ENCODE data around the gene TMEM87B.

Gene TMEM87B

GRCh38 chr2:112150447-112150846 lies 95.4 kb downstream of the TMEM87B start:
- no peak for TF ChIP-seq CTCF (IDR thresholded peaks at IDR 0.05; ENCODE audit: low read length, missing control alignments)
- H3K4me3 ChIP-seq (replicated peaks; ENCODE audit: low read depth, low read length), result no peak overlapping the region
- DNase-seq (ENCODE audit: low read depth), result peak; percentile 90

GRCh38 chr2:112150851-112151250 lies 95.8 kb downstream of the TMEM87B start:
- no peak for TF ChIP-seq CTCF (IDR thresholded peaks at IDR 0.05; ENCODE audit: low read length, missing control alignments)
- H3K4me3 ChIP-seq (replicated peaks; ENCODE audit: low read depth, low read length), result no peak overlapping the region
- no peak for DNase-seq (ENCODE audit: low read depth)

- no peak for DNase-seq (ENCODE audit: low read depth)
- no peak overlapping the region for H3K4me3 ChIP-seq (replicated peaks; ENCODE audit: low read depth, low read length)
- TF ChIP-seq CTCF (IDR thresholded peaks at IDR 0.05; ENCODE audit: low read length, missing control alignments), result no peak
These were observed 96.2 kb downstream of the TMEM87B start for GRCh38 chr2:112151271-112151670.

GRCh38 chr2:112151701-112152440 lies 96.8 kb downstream of the TMEM87B start:
- no peak for DNase-seq (ENCODE audit: low read depth)
- no peak overlapping the region for H3K4me3 ChIP-seq (replicated peaks; ENCODE audit: low read depth, low read length)
- no peak for TF ChIP-seq CTCF (IDR thresholded peaks at IDR 0.05; ENCODE audit: low read length, missing control alignments)

- DNase-seq (ENCODE audit: low read depth), result no peak
- TF ChIP-seq CTCF (IDR thresholded peaks at IDR 0.05; ENCODE audit: low read length, missing control alignments), result no peak
- H3K4me3 ChIP-seq (replicated peaks; ENCODE audit: low read depth, low read length), result no peak overlapping the region
These were observed 97.6 kb downstream of the TMEM87B start for GRCh38 chr2:112152476-112153178.

- H3K4me3 ChIP-seq (replicated peaks; ENCODE audit: low read depth, low read length), result no peak overlapping the region
- TF ChIP-seq CTCF (IDR thresholded peaks at IDR 0.05; ENCODE audit: low read length, missing control alignments), result no peak
- no peak for DNase-seq (ENCODE audit: low read depth)
These were observed 98.1 kb downstream of the TMEM87B start for GRCh38 chr2:112153179-112153490.

- H3K4me3 ChIP-seq (replicated peaks; ENCODE audit: low read depth, low read length), result no peak overlapping the region
- TF ChIP-seq CTCF (IDR thresholded peaks at IDR 0.05; ENCODE audit: low read length, missing control alignments), result no peak
- DNase-seq (ENCODE audit: low read depth), result no peak
These were observed 98.4 kb downstream of the TMEM87B start for GRCh38 chr2:112153501-112153900.
